ENCODE results near the gene CEP70. TPM values are rescaled to one million over a fixed set of nuclear protein-coding genes. Genes with fewer than 3 reads are reported as not detected.
"Not testable (repeated sequence)": the region's sequence is repeated elsewhere in the genome, so short reads cannot be mapped to it uniquely, and the experiment has no call there.

The CEP70 gene
- total and polyA plus RNA-seq, 2 donors = 21.6 to 70.0 TPM

GRCh38 chr3:138624518-138624917, 30.5 kb upstream of the CEP70 start:
- H3K9me3 ChIP-seq (ENCODE audit: control insufficient read depth in 2 of 2, insufficient read depth in 1 of 2, low read length in 1 of 2) = no peaks in the 10 kb centered on the region
- H3K4me1 ChIP-seq (ENCODE audit: control insufficient read depth in 2 of 2, insufficient read depth in 2 of 2, low read length in 2 of 2) = no peaks in the 10 kb centered on the region
- H3K27me3 ChIP-seq (ENCODE audit: control insufficient read depth in 2 of 2, insufficient read depth in 1 of 2, low read length in 1 of 2) = no peaks in the 10 kb centered on the region
- no peak overlapping the region for H3K4me3 ChIP-seq (ENCODE audit: low read length in 2 of 2)
- peaks cover 4 to 6% of the 10 kb centered on the region in 2 donors for H3K36me3 ChIP-seq (ENCODE audit: control insufficient read depth in 2 of 2, insufficient read depth in 2 of 2, low read length in 1 of 2)
- no peak for DNase-seq (ENCODE audit: low read depth in 6 of 9, low spot score in 9 of 9)
- H3K27ac ChIP-seq (ENCODE audit: low read depth in 1 of 2, low read length in 1 of 2) = no peak overlapping the region

GRCh38 chr3:138620431-138620830, 26.4 kb upstream of the CEP70 start:
- H3K27me3 ChIP-seq (ENCODE audit: control insufficient read depth in 2 of 2, insufficient read depth in 1 of 2, low read length in 1 of 2) = no peaks in the 10 kb centered on the region
- H3K36me3 ChIP-seq (ENCODE audit: control insufficient read depth in 2 of 2, insufficient read depth in 2 of 2, low read length in 1 of 2) = peaks cover 0 to 2% of the 10 kb centered on the region in 2 donors
- WGBS = over 99% methylated on average over 4 of the region's 4 CpGs
- no peak overlapping the region for H3K27ac ChIP-seq (ENCODE audit: low read depth in 1 of 2, low read length in 1 of 2)
- H3K4me1 ChIP-seq (ENCODE audit: control insufficient read depth in 2 of 2, insufficient read depth in 2 of 2, low read length in 2 of 2) = no peaks in the 10 kb centered on the region
- H3K9me3 ChIP-seq (ENCODE audit: control insufficient read depth in 2 of 2, insufficient read depth in 1 of 2, low read length in 1 of 2) = no peaks in the 10 kb centered on the region
- H3K4me3 ChIP-seq (ENCODE audit: low read length in 2 of 2) = no peak overlapping the region
- DNase-seq (ENCODE audit: low read depth in 6 of 9, low spot score in 9 of 9) = no peak

DNA sequence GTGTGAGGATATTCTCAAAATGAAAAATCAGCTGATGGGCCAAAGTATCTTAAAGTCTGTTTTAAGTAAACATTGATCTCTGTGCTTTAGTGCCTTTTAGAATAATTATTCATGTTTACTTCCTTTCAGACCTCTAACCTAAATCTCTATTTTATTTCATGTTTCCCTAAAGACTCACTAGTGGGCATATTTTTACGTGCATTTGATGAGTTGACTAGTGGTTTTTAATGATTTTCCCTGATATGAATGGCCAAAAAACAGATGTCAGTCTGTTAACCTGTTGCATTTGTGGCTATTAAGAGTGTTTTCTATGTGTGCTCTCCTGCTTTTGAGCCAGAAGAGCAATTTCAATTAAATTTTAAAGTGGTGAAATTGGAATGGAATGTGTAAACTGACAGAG, 21.4 kb upstream of the CEP70 start:
- DNase-seq (ENCODE audit: low read depth in 6 of 9, low spot score in 9 of 9) = no peak
- no peaks in the 10 kb centered on the region for H3K36me3 ChIP-seq (ENCODE audit: control insufficient read depth in 2 of 2, insufficient read depth in 2 of 2, low read length in 1 of 2)
- H3K4me3 ChIP-seq (ENCODE audit: low read length in 2 of 2) = no peak overlapping the region
- WGBS = 84% methylated on average over 1 of the region's 1 CpG
- H3K27me3 ChIP-seq (ENCODE audit: control insufficient read depth in 2 of 2, insufficient read depth in 1 of 2, low read length in 1 of 2) = no peaks in the 10 kb centered on the region
- H3K4me1 ChIP-seq (ENCODE audit: control insufficient read depth in 2 of 2, insufficient read depth in 2 of 2, low read length in 2 of 2) = peaks cover 13 to 14% of the 10 kb centered on the region in 2 donors
- H3K9me3 ChIP-seq (ENCODE audit: control insufficient read depth in 2 of 2, insufficient read depth in 1 of 2, low read length in 1 of 2) = peaks cover 0 to 2% of the 10 kb centered on the region in 2 donors
- no peak overlapping the region for H3K27ac ChIP-seq (ENCODE audit: low read depth in 1 of 2, low read length in 1 of 2)

GRCh38 chr3:138609898-138610266, 15.8 kb upstream of the CEP70 start:
- Histone ChIP-seq H3K27me3 (ENCODE audit: control insufficient read depth in 2 of 2, insufficient read depth in 1 of 2, low read length in 1 of 2) (no peaks in the 10 kb centered on the region), H3K9me3 (ENCODE audit: control insufficient read depth in 2 of 2, insufficient read depth in 1 of 2, low read length in 1 of 2) (peaks cover 0 to 5% of the 10 kb centered on the region in 2 donors), H3K4me3 (ENCODE audit: low read length in 2 of 2) (peak overlapping the region; percentile 67 to 85), H3K4me1 (ENCODE audit: control insufficient read depth in 2 of 2, insufficient read depth in 2 of 2, low read length in 2 of 2) (peaks cover 18 to 29% of the 10 kb centered on the region in 2 donors), H3K36me3 (ENCODE audit: control insufficient read depth in 2 of 2, insufficient read depth in 2 of 2, low read length in 1 of 2) (no peaks in the 10 kb centered on the region), H3K27ac (ENCODE audit: low read depth in 1 of 2, low read length in 1 of 2) (peak overlapping the region in 1 of 2 donors; percentile 90)
- WGBS = 75% methylated on average over 6 of the region's 6 CpGs
- DNase-seq (ENCODE audit: low read depth in 6 of 9, low spot score in 9 of 9) = peak in 1 of 9 donors; percentile 22

- Histone ChIP-seq H3K27me3 (ENCODE audit: control insufficient read depth in 2 of 2, insufficient read depth in 1 of 2, low read length in 1 of 2) (no peaks in the 10 kb centered on the region), H3K4me1 (ENCODE audit: control insufficient read depth in 2 of 2, insufficient read depth in 2 of 2, low read length in 2 of 2) (peaks cover 14 to 26% of the 10 kb centered on the region in 2 donors), H3K4me3 (ENCODE audit: low read length in 2 of 2) (peak within 1 kb of the TSS; percentile 67 to 85), H3K9me3 (ENCODE audit: control insufficient read depth in 2 of 2, insufficient read depth in 1 of 2, low read length in 1 of 2) (peaks cover 0 to 5% of the 10 kb centered on the region in 2 donors), H3K27ac (ENCODE audit: low read depth in 1 of 2, low read length in 1 of 2) (peak within 1 kb of the TSS; percentile 90 to 96), H3K36me3 (ENCODE audit: control insufficient read depth in 2 of 2, insufficient read depth in 2 of 2, low read length in 1 of 2) (no peaks in the 10 kb centered on the region)
- 4% methylated on average over 68 of the region's 68 CpGs for WGBS
- peak in 7 of 9 donors; percentile 48 to 83 (median 56) for DNase-seq (ENCODE audit: low read depth in 6 of 9, low spot score in 9 of 9)
Measured at GRCh38 chr3:138608322-138609135, 14.5 kb upstream of the CEP70 start, which contains the start of gene FAIM. Gene FAIM (plus strand): TSS chr3:138608771. CDS start chr3:138619727, 10,956 bp downstream.

- peaks cover 0 to 11% of the 10 kb centered on the region in 2 donors for H3K4me1 ChIP-seq (ENCODE audit: control insufficient read depth in 2 of 2, insufficient read depth in 2 of 2, low read length in 2 of 2)
- not testable (repeated sequence) for H3K9me3 ChIP-seq (ENCODE audit: control insufficient read depth in 2 of 2, insufficient read depth in 1 of 2, low read length in 1 of 2); H3K27me3 ChIP-seq (ENCODE audit: control insufficient read depth in 2 of 2, insufficient read depth in 1 of 2, low read length in 1 of 2); H3K36me3 ChIP-seq (ENCODE audit: control insufficient read depth in 2 of 2, insufficient read depth in 2 of 2, low read length in 1 of 2); H3K4me3 ChIP-seq (ENCODE audit: low read length in 2 of 2); H3K27ac ChIP-seq (ENCODE audit: low read depth in 1 of 2, low read length in 1 of 2); DNase-seq (ENCODE audit: low read depth in 6 of 9, low spot score in 9 of 9)
- 97% methylated on average over 5 of the region's 5 CpGs for WGBS
Measured at GRCh38 chr3:138604106-138604595, 10.1 kb upstream of the CEP70 start.

DNA sequence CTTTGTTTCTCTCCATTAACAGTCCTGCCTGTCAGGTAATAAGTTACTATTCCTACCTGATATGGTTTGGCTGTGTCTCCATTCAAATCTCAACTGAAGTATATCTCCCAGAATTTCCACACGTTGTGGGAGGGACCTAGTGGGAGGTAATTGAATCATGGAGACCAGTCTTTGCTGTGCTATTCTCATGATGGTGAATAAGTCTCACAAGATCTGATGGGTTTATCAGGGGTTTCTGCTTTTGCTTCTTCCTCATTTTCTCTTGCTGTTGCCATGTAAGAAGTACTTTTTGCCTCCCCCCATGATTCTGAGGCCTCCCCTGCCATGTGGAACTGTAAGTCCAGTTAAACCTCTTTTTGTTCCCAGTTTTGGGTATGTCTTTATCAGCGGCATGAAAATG, 7.6 kb upstream of the CEP70 start:
- H3K9me3 ChIP-seq (ENCODE audit: control insufficient read depth in 2 of 2, insufficient read depth in 1 of 2, low read length in 1 of 2) = peaks cover 0 to 13% of the 10 kb centered on the region in 2 donors
- 96% methylated on average over 2 of the region's 2 CpGs for WGBS
- not testable (repeated sequence) for DNase-seq (ENCODE audit: low read depth in 6 of 9, low spot score in 9 of 9); H3K27me3 ChIP-seq (ENCODE audit: control insufficient read depth in 2 of 2, insufficient read depth in 1 of 2, low read length in 1 of 2); H3K4me1 ChIP-seq (ENCODE audit: control insufficient read depth in 2 of 2, insufficient read depth in 2 of 2, low read length in 2 of 2); H3K27ac ChIP-seq (ENCODE audit: low read depth in 1 of 2, low read length in 1 of 2); H3K36me3 ChIP-seq (ENCODE audit: control insufficient read depth in 2 of 2, insufficient read depth in 2 of 2, low read length in 1 of 2); H3K4me3 ChIP-seq (ENCODE audit: low read length in 2 of 2)

DNA sequence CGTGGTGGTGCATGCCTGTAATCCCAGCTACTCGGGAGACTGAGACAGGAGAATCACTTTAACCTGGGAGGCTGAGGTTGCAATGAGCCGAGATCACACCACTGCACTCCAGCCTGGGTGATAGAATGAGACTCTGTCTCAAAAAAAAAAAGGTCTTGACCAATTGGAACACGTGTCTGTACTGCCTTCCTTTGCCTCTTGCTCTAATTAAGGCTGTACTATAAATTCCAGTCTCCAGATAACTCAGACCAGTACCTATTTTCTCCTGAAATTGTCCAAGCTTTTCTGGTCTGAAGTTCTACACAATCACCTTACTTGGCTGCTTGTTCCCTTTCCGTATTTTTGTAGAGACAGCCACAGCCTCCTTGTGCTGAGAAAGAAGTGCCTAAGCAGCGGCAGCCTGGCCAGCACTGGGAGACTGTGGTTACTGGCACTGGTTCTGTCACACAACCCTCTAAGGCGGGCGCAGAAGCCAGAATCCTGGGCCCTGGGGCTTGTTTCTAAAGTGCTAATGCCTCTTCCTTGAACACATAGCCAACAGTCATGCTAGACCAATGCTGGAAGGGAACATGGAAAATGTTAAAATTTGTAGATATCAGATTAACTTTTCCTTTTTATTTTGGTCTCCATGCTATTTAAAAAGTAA, 6.2 kb upstream of the CEP70 start:
- H3K9me3 ChIP-seq (ENCODE audit: control insufficient read depth in 2 of 2, insufficient read depth in 1 of 2, low read length in 1 of 2) = peaks cover 0 to 13% of the 10 kb centered on the region in 2 donors
- no peaks in the 10 kb centered on the region for H3K4me1 ChIP-seq (ENCODE audit: control insufficient read depth in 2 of 2, insufficient read depth in 2 of 2, low read length in 2 of 2)
- H3K4me3 ChIP-seq (ENCODE audit: low read length in 2 of 2) = no peak overlapping the region
- H3K27me3 ChIP-seq (ENCODE audit: control insufficient read depth in 2 of 2, insufficient read depth in 1 of 2, low read length in 1 of 2) = no peaks in the 10 kb centered on the region
- no peak overlapping the region for H3K27ac ChIP-seq (ENCODE audit: low read depth in 1 of 2, low read length in 1 of 2)
- DNase-seq (ENCODE audit: low read depth in 6 of 9, low spot score in 9 of 9) = no peak
- 94% methylated on average over 8 of the region's 8 CpGs for WGBS
- no peaks in the 10 kb centered on the region for H3K36me3 ChIP-seq (ENCODE audit: control insufficient read depth in 2 of 2, insufficient read depth in 2 of 2, low read length in 1 of 2)

- Histone ChIP-seq H3K36me3 (ENCODE audit: control insufficient read depth in 2 of 2, insufficient read depth in 2 of 2, low read length in 1 of 2) (no peaks in the 10 kb centered on the region), H3K4me1 (ENCODE audit: control insufficient read depth in 2 of 2, insufficient read depth in 2 of 2, low read length in 2 of 2) (peaks cover under 1 to 5% of the 10 kb centered on the region in 2 donors), H3K27me3 (ENCODE audit: control insufficient read depth in 2 of 2, insufficient read depth in 1 of 2, low read length in 1 of 2) (no peaks in the 10 kb centered on the region), H3K27ac (ENCODE audit: low read depth in 1 of 2, low read length in 1 of 2) (no peak overlapping the region), H3K4me3 (ENCODE audit: low read length in 2 of 2) (no peak overlapping the region), H3K9me3 (ENCODE audit: control insufficient read depth in 2 of 2, insufficient read depth in 1 of 2, low read length in 1 of 2) (peaks cover 0 to 13% of the 10 kb centered on the region in 2 donors)
- no peak for DNase-seq (ENCODE audit: low read depth in 6 of 9, low spot score in 9 of 9)
- WGBS = over 99% methylated on average over 3 of the region's 3 CpGs
Measured at GRCh38 chr3:138598534-138598933, 4.5 kb upstream of the CEP70 start.
